ENCODE results near the gene BOC. TPM values are rescaled to one million over a fixed set of nuclear protein-coding genes. Genes with fewer than 3 reads are reported as not detected.

BOC gene
- total and polyA plus RNA-seq, 10 of the 15 experiments (the other 5 are each of a cell fraction or from before 2014, with no cell fraction given), result 0.18 TPM; not detected in 9

DNA sequence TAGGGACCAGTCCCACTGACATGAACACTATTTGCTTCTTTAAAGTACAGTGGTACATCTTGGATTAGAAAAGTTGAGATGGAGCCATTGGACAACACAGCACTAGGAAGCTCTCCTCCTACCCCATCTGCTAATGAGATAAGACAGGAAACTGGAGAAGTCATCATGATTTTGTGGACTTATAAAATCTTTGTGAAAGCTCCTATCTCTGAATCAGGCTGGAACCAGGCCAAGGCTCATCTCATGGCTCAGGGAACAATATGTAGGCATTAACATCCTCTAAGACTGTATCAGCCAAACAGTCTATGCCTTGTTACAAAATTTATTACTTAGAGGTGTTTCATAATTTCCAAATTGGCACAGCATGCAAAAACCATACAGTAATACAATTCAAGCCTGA, 84.1 kb downstream of the BOC start:
- ATAC-seq, result no peak
- TF ChIP-seq, protein P1, sequence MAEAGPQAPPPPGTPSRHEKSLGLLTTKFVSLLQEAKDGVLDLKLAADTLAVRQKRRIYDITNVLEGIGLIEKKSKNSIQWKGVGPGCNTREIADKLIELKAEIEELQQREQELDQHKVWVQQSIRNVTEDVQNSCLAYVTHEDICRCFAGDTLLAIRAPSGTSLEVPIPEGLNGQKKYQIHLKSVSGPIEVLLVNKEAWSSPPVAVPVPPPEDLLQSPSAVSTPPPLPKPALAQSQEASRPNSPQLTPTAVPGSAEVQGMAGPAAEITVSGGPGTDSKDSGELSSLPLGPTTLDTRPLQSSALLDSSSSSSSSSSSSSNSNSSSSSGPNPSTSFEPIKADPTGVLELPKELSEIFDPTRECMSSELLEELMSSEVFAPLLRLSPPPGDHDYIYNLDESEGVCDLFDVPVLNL (IDR thresholded peaks at IDR 0.05; ENCODE audit: low read depth, low read length), result no peak
- TF ChIP-seq ASH2L (IDR thresholded peaks at IDR 0.05; ENCODE audit: borderline replicate concordance, low read depth) (no peak), GABPA (IDR thresholded peaks at IDR 0.05; ENCODE audit: low read depth) (no peak), RCOR1 (conservative IDR thresholded peaks at IDR 0.05; ENCODE audit: low read depth, low read length) (no peak), PML (IDR thresholded peaks at IDR 0.05; ENCODE audit: low read length) (no peak), FOXK2 (IDR thresholded peaks at IDR 0.05) (no peak), SREBF2 (IDR thresholded peaks at IDR 0.05; ENCODE audit: low read length) (no peak), HCFC1 (IDR thresholded peaks at IDR 0.05; ENCODE audit: low read length) (no peak), RFX5 (IDR thresholded peaks at IDR 0.05; ENCODE audit: low read depth, low read length) (no peak)
- TF ChIP-seq, protein P2, sequence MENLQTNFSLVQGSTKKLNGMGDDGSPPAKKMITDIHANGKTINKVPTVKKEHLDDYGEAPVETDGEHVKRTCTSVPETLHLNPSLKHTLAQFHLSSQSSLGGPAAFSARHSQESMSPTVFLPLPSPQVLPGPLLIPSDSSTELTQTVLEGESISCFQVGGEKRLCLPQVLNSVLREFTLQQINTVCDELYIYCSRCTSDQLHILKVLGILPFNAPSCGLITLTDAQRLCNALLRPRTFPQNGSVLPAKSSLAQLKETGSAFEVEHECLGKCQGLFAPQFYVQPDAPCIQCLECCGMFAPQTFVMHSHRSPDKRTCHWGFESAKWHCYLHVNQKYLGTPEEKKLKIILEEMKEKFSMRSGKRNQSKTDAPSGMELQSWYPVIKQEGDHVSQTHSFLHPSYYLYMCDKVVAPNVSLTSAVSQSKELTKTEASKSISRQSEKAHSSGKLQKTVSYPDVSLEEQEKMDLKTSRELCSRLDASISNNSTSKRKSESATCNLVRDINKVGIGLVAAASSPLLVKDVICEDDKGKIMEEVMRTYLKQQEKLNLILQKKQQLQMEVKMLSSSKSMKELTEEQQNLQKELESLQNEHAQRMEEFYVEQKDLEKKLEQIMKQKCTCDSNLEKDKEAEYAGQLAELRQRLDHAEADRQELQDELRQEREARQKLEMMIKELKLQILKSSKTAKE (IDR thresholded peaks at IDR 0.05; ENCODE audit: low read depth, poor library complexity, severe bottlenecking), result no peak
- TF ChIP-seq, protein P3, sequence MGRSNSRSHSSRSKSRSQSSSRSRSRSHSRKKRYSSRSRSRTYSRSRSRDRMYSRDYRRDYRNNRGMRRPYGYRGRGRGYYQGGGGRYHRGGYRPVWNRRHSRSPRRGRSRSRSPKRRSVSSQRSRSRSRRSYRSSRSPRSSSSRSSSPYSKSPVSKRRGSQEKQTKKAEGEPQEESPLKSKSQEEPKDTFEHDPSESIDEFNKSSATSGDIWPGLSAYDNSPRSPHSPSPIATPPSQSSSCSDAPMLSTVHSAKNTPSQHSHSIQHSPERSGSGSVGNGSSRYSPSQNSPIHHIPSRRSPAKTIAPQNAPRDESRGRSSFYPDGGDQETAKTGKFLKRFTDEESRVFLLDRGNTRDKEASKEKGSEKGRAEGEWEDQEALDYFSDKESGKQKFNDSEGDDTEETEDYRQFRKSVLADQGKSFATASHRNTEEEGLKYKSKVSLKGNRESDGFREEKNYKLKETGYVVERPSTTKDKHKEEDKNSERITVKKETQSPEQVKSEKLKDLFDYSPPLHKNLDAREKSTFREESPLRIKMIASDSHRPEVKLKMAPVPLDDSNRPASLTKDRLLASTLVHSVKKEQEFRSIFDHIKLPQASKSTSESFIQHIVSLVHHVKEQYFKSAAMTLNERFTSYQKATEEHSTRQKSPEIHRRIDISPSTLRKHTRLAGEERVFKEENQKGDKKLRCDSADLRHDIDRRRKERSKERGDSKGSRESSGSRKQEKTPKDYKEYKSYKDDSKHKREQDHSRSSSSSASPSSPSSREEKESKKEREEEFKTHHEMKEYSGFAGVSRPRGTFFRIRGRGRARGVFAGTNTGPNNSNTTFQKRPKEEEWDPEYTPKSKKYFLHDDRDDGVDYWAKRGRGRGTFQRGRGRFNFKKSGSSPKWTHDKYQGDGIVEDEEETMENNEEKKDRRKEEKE (IDR thresholded peaks at IDR 0.05), result no peak
- TF ChIP-seq, protein P4, sequence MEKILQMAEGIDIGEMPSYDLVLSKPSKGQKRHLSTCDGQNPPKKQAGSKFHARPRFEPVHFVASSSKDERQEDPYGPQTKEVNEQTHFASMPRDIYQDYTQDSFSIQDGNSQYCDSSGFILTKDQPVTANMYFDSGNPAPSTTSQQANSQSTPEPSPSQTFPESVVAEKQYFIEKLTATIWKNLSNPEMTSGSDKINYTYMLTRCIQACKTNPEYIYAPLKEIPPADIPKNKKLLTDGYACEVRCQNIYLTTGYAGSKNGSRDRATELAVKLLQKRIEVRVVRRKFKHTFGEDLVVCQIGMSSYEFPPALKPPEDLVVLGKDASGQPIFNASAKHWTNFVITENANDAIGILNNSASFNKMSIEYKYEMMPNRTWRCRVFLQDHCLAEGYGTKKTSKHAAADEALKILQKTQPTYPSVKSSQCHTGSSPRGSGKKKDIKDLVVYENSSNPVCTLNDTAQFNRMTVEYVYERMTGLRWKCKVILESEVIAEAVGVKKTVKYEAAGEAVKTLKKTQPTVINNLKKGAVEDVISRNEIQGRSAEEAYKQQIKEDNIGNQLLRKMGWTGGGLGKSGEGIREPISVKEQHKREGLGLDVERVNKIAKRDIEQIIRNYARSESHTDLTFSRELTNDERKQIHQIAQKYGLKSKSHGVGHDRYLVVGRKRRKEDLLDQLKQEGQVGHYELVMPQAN (conservative IDR thresholded peaks at IDR 0.05), result no peak
- BruUV-seq (replicated peaks), result no TSS peak
- Histone ChIP-seq H3K9me3 (replicated peaks; ENCODE audit: control insufficient read depth, insufficient read depth, low read length) (no peaks in the 10 kb centered on the region), H3K9ac (ENCODE audit: control insufficient read depth, insufficient read depth, low read length) (no peak overlapping the region), H3K4me2 (ENCODE audit: control insufficient read depth, insufficient read depth) (no peak overlapping the region), H3K4me1 (ENCODE audit: control insufficient read depth, insufficient read depth, low read length) (no peaks in the 10 kb centered on the region), H3K4me3 (no peak overlapping the region), H3K27ac (ENCODE audit: control insufficient read depth, insufficient read depth) (no peak overlapping the region), H2AFZ (ENCODE audit: control insufficient read depth, low read depth, low read length) (no peak overlapping the region), H4K20me1 (ENCODE audit: control insufficient read depth, insufficient read depth) (no peaks in the 10 kb centered on the region), H3K27me3 (replicated peaks in 1 of 2; ENCODE audit: control insufficient read depth in 2 of 2, insufficient read depth in 2 of 2, low read length in 1 of 2) (no peaks in the 10 kb centered on the region), H3K36me3 (ENCODE audit: control insufficient read depth in 2 of 2, insufficient read depth in 2 of 2, low read length in 1 of 2) (no peaks in the 10 kb centered on the region), H3K79me2 (ENCODE audit: control insufficient read depth, insufficient read depth, low read length) (no peaks in the 10 kb centered on the region)
- CTCF ChIA-PET, result no interaction called here
- SMC1A ChIA-PET (ENCODE audit: uncharacterized antibody, unreplicated experiment), result no interaction called here
- no peak for DNase-seq (ENCODE audit: low read depth, low spot score)
- RAD21 ChIA-PET (ENCODE audit: unreplicated experiment), result no interaction called here
- POLR2A ChIA-PET, result no interaction called here
- intact Hi-C loops (cut with micrococcal nuclease; ENCODE audit: unreplicated experiment) (no loop called here), in situ Hi-C loops (cut with MboI) (no loop called here)
- no peak for FAIRE-seq

Measured in GM12878 (cell line).